CD4-positive, alpha-beta T cell treated with Interleukin-6 at 100 ng/mL for 8 hours (primary cell): ENCODE results near the gene NUP85.
"Not testable (repeated sequence)": the region's sequence is repeated elsewhere in the genome, so short reads cannot be mapped to it uniquely, and the experiment has no call there.

ENCODE experiments used
- DNase-seq: peaks from one replicate; pipeline ENCODE4 v3.0.0-alpha.2; 2020; ENCODE audit warnings: mixed read lengths, low spot score

Gene NUP85

GRCh38 chr17:75241996-75242460 is 36.5 kb downstream of the NUP85 start:
- DNase-seq = no peak

- peak; percentile 32 for DNase-seq
These were observed 37.1 kb downstream of the NUP85 start for GRCh38 chr17:75242461-75243042.

GRCh38 chr17:75244133-75244866 is 38.8 kb downstream of the NUP85 start:
- DNase-seq = no peak

DNA sequence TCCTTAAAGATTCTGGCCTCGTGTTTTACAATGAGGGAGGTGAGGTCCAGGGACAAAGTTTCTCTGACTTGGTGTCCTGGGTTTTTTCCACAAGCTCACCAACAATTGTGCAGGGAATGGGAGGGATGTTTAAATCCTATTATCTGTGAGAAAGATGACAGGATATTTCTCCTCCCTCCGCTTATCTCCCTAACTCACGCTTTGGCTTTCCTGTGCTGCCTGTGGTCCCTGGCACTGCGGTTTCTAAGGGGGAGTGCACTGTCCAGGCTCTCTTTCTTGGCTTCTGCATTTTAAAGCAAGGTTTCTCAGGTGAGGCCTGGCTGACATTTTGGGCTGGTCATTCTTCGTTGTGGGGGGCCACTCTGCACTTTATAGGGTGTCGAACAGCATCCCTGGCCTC is 39.5 kb downstream of the NUP85 start:
- no peak for DNase-seq

GRCh38 chr17:75246404-75246803 is 40.9 kb downstream of the NUP85 start:
- no peak for DNase-seq

DNA sequence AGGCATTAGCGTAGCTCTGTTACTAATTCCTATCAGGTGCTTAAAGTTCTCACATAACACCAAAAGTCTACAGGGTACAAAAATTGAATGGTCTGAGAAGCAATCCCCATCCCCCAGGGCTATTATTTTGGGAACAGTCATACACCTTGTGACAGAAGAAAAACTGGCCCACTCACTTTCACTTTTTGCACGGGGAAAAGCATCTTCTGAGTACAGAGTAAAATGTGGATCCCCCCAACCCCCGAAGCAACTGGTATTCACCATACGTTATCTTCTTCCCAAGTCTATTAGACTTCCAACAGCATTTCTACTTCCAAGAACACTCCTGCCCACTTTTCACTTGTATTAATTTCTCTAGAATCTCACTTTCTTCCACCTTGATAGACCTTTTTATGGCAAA is 44.1 kb downstream of the NUP85 start:
- DNase-seq = no peak

DNA sequence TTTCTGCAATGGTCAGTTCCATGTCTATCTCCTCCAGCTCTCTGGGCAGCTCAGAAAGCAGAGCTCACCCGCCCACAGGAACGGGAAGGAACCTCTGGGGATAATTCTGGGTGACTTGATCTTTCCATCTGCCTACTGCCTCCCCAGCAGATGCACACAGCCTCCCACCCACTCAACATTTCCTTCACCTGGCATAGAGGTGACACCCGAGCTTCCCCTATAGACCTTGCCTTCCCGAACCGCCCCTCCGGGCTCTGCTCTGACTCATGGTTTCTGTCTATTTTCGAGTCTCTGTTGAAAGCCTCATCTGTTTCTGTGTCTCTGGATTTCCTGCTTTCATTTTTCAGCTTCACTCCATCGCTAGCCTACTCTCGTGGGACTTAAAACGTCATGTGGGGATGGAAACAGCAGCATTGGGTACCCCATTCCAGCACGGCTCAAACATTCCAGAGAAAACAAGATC is 44.6 kb downstream of the NUP85 start:
- DNase-seq = peak; percentile 62

- no peak for DNase-seq
These were observed 46.7 kb downstream of the NUP85 start for GRCh38 chr17:75252039-75252816.

DNA sequence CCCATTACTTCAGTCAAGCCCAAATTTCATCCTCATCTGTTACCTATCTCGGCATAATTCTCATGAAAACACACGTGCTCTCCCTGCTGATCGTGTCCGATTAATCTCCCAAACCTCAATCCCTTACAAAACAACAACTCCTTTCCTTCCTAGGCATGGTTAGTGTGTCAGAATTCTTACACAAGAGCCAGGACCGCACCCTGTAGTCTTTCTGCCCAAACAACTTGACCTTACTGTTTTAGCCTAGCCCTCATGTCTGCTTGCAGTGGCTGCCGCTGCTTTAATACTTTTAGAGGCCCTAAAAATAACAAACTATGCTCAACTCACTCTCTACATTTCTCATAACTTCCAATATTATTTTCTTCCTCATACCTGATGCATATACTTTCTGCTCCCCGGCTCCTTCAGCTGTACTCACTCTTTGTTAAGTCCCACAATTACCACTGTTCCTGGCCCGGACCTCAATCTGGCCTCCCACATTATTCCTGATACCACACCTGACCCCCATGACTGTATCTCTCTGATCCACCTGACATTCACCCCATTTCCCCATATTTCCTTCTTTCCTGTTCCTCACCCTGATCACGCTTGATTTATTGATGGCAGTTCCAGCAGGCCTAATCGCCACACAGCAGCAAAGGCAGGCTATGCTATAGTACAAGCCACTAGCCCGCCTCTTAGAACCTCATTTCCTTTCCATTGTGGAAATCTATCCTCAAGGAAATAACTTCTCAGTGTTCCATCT is 50.6 kb downstream of the NUP85 start:
- DNase-seq = not testable (repeated sequence)

- not testable (repeated sequence) for DNase-seq
These were observed 51.7 kb downstream of the NUP85 start for GRCh38 chr17:75257228-75257627.

- DNase-seq = no peak
These were observed 55.3 kb downstream of the NUP85 start for GRCh38 chr17:75260641-75261335.

DNA sequence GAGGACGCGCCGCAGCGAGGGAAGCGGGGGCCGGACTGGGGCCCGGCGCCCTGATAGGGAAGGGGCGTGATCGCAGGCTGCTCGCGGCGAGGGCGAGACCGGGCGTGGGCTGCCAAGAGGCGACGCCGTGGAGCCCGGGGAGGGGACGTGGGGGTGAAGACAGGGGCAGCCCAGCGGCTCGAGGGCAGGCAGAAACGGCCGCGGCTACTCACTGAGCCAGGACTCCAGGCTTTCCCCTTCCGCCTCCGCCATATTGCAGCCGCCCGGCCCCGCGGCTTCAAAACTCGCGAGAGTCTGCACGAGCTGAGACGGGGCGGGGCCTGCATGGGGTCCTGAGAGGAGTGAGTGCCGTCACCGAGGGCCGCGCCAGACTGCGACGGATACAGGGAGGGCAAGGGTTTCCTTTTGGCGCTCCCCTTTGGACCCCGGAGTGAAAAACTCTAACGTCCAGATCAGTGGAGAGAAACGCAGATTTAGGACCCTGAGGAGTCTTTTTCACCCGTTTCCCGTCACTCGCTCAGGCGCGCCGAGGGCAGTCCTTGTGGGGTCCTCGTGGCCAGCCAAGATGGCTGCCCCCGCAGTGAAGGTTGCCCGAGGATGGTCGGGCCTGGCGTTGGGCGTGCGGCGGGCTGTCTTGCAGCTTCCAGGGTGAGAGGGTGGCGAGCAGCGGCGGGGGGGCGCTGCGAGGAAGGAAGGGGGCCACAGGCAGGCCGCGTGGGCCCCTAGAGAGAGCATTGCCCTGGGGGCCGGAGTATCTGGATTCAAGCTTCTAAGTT is 56.0 kb downstream of the NUP85 start, which contains the start of the genes GGA3 and MRPS7:
Gene GGA3, minus strand, starts transcription at position 271 of the 776 bp plus-strand sequence. Its CDS starts 19 bp downstream, at position 252.
Gene MRPS7, plus strand, starts transcription at position 544 of the 776 bp plus-strand sequence. Its CDS starts 22 bp downstream, at position 566.
- peak; percentile 94 for DNase-seq

- DNase-seq = no peak
These were observed 56.7 kb downstream of the NUP85 start for GRCh38 chr17:75262112-75262606.

DNA sequence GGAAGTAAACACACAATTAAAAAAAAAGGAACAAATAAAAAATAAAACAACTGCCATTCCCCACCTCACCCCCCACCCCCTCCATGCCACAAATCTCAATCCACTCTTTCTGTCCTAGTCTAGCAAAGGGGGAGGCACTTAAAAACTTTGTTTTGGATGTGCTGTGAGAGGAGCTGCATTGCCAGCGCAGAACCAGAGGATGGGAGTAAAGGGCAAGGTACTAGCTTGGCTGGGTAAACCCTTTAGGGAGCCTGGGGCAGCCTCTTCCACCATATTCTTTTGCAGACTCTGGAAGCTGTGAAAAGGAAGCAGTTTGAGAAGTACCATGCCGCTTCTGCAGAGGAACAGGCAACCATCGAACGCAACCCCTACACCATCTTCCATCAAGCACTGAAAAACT is 57.6 kb downstream of the NUP85 start:
- no peak for DNase-seq

GRCh38 chr17:75265614-75266315 is 60.3 kb downstream of the NUP85 start:
- DNase-seq = no peak

DNA sequence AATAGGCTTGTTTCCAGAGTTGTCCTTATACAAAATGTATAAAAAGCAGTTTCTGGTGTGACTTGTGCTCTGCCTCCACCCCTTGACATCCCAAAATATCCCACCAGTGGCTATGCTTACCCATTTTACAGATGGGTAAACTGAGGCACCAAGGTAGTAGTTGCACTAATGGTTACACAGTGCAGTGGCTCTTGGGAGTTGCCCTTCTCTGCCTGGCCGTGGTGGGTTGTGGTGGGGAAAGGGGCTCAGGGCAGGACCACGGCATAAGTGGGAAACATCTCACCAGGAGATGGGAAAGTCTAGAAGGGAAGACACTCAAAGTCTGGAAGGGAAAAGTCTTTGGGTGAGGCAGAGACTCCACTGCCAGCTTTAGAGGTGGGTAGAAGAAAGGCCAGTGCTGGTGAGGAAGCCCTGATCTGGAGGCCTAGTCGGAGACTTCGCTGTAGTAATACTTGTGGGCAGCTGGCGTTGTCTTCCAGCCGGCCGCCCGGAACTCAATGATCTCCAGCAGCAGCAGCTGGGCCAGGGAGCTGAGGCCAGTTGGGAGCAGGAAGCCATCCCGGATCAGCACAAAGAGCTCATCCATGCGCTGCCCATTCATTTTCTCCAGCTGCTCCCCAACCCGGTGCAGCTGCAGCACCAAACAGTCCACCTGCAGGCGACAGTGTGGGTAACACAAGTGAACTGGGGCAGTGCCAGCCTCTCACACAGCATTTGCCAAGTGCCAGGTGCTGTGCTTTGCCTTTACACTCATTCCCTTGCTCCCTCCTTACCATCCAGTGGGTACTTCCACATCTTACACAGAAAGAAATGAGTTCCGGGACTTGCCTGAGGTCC is 61.1 kb downstream of the NUP85 start:
- DNase-seq = no peak

DNA sequence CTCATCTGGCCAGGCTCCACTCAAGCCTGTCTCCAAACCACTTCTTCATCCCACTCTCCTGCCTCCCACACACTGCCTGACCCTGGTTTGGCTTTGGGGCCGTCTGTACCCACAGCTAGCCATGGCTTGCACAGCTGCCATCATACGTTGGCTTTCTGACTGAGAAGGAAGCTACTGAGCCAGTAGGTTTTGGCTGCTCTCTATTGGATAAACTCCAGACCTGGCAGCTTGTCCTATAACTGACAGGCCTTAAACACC is 61.6 kb downstream of the NUP85 start:
- no peak for DNase-seq

- DNase-seq = no peak
These were observed 62.1 kb downstream of the NUP85 start for GRCh38 chr17:75267411-75268232.
